HCT116 (cell line): ENCODE data around the gene ST3GAL5.

Source experiments
- FOSL1 ChIP-seq: IDR thresholded peaks from 2 replicates; pipeline ENCODE4 v1.6.1; 2012; ENCODE audit warnings: low read depth
- POLR2A ChIP-seq: IDR thresholded peaks from 2 replicates; pipeline ENCODE4 v1.7.0; 2011; ENCODE audit warnings: borderline replicate concordance; ENCODE audit not compliant: insufficient read depth, insufficient read length; ENCODE audit errors: extremely low read depth
- TF ChIP-seq, protein P1 (sequence below), 3 experiments: fragments of 200-600 bp in 1 of 3; sonication (generic) in 1 of 3; IDR thresholded peaks in 2 of 3; conservative IDR thresholded peaks in 1 of 3; 2 replicates each; pipeline ENCODE4 v1.5.1; 2012 to 2017; ENCODE audit warnings: low read depth in 2 of 3, low read length in 2 of 3, antibody characterized with exemption in 1 of 3, borderline replicate concordance in 1 of 3, control low read depth in 1 of 3, mild to moderate bottlenecking in 1 of 3, mixed read lengths in 1 of 3, mixed run types in 1 of 3, moderate library complexity in 1 of 3; ENCODE audit not compliant: insufficient read depth in 1 of 3
- TF ChIP-seq, protein P2 (sequence below): IDR thresholded peaks from 2 replicates; pipeline ENCODE4 v1.6.1; 2012; ENCODE audit warnings: low read depth

DNA sequence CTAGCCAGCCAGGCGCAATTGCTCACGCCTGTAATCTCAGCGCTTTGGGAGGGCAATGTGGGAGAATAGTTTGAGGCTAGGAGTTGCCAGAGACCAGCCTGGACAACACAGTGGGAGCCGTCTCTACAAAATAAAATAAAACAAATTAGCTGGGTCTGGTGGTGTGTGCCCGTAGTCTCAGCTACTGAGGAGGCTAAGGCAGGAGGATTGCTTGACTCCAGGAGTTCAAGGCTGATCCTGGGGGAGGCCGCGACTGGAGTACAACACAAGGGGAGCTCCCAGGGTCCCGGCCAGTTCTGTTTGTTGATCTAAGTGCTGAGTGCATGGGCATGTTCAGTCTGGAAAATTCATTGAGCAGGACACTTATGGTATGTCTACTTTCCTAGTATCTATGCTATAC lies 2.6 kb downstream of the ST3GAL5 start:
- TF ChIP-seq, protein P1, sequence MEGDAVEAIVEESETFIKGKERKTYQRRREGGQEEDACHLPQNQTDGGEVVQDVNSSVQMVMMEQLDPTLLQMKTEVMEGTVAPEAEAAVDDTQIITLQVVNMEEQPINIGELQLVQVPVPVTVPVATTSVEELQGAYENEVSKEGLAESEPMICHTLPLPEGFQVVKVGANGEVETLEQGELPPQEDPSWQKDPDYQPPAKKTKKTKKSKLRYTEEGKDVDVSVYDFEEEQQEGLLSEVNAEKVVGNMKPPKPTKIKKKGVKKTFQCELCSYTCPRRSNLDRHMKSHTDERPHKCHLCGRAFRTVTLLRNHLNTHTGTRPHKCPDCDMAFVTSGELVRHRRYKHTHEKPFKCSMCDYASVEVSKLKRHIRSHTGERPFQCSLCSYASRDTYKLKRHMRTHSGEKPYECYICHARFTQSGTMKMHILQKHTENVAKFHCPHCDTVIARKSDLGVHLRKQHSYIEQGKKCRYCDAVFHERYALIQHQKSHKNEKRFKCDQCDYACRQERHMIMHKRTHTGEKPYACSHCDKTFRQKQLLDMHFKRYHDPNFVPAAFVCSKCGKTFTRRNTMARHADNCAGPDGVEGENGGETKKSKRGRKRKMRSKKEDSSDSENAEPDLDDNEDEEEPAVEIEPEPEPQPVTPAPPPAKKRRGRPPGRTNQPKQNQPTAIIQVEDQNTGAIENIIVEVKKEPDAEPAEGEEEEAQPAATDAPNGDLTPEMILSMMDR (IDR thresholded peaks at IDR 0.05 in 2 of 3, conservative IDR thresholded peaks at IDR 0.05 in 1 of 3; ENCODE audit: borderline replicate concordance in 1 of 3, insufficient read depth in 1 of 3, low read depth in 2 of 3, low read length in 2 of 3) = no peak
- TF ChIP-seq, protein P2, sequence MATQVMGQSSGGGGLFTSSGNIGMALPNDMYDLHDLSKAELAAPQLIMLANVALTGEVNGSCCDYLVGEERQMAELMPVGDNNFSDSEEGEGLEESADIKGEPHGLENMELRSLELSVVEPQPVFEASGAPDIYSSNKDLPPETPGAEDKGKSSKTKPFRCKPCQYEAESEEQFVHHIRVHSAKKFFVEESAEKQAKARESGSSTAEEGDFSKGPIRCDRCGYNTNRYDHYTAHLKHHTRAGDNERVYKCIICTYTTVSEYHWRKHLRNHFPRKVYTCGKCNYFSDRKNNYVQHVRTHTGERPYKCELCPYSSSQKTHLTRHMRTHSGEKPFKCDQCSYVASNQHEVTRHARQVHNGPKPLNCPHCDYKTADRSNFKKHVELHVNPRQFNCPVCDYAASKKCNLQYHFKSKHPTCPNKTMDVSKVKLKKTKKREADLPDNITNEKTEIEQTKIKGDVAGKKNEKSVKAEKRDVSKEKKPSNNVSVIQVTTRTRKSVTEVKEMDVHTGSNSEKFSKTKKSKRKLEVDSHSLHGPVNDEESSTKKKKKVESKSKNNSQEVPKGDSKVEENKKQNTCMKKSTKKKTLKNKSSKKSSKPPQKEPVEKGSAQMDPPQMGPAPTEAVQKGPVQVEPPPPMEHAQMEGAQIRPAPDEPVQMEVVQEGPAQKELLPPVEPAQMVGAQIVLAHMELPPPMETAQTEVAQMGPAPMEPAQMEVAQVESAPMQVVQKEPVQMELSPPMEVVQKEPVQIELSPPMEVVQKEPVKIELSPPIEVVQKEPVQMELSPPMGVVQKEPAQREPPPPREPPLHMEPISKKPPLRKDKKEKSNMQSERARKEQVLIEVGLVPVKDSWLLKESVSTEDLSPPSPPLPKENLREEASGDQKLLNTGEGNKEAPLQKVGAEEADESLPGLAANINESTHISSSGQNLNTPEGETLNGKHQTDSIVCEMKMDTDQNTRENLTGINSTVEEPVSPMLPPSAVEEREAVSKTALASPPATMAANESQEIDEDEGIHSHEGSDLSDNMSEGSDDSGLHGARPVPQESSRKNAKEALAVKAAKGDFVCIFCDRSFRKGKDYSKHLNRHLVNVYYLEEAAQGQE = no peak
- TF ChIP-seq FOSL1 (no peak), POLR2A (no peak)
